Peyer's patch (tissue), 4 donors: ENCODE results near the gene UGCG. TPM values are rescaled to one million over a fixed set of nuclear protein-coding genes. Genes with fewer than 3 reads are reported as not detected.
"Not testable (repeated sequence)": the region's sequence is repeated elsewhere in the genome, so short reads cannot be mapped to it uniquely, and the experiment has no call there.

ENCODE experiments used
- DNase-seq, 3 donors: peaks; one replicate each; pipeline ENCODE4 v3.0.0-alpha.2; 2017 to 2019
- H3K27ac ChIP-seq, 4 donors: fragments of 200-600 bp; sonication (generic); one replicate each; pipeline ENCODE4 v1.5.1; 2016 to 2019
- H3K27me3 ChIP-seq, 2 donors: fragments of 200-600 bp; sonication (generic); one replicate each; pipeline ENCODE4 v1.5.1; 2019
- H3K36me3 ChIP-seq, 3 donors: fragments of 200-600 bp; sonication (generic); one replicate each; pipeline ENCODE4 v1.5.1; 2016 to 2019
- H3K4me1 ChIP-seq, 4 donors: fragments of 200-600 bp; sonication (generic); one replicate each; pipeline ENCODE4 v1.5.1; 2016 to 2019
- H3K4me3 ChIP-seq, 4 donors: fragments of 200-600 bp; sonication (generic); 1 replicate in 3 of 4; 2 replicates in 1 of 4; pipeline ENCODE4 v1.5.1; 2016 to 2019; ENCODE audit warnings: mild to moderate bottlenecking in 1 of 4
- H3K9me3 ChIP-seq, 4 donors: fragments of 200-600 bp; sonication (generic); one replicate each; pipeline ENCODE4 v1.5.1; 2016 to 2019; ENCODE audit warnings: mild to moderate bottlenecking in 1 of 4
- CTCF ChIP-seq, 6 experiments: fragments of 450-650 bp in 4 of 6; fragments of 200-600 bp in 2 of 6; sonication (generic) in 1 of 6; IDR thresholded peaks; one replicate each; pipeline ENCODE4 v1.5.1; 2017 to 2019; ENCODE audit warnings: antibody characterized with exemption in 6 of 6, mild to moderate bottlenecking in 3 of 6, moderate library complexity in 1 of 6
- POLR2A ChIP-seq, 2 donors: fragments of 450-650 bp; IDR thresholded peaks; one replicate each; pipeline ENCODE4 v1.5.1; 2017; ENCODE audit warnings: antibody characterized with exemption in 2 of 2, mild to moderate bottlenecking in 2 of 2, moderate library complexity in 2 of 2
- total RNA-seq, 4 donors: library from RNA; depleted of rRNA; stranded (reverse); fragments of >200 nt; gene quantifications; one replicate each; pipeline ENCODE4 v1.1.0, GENCODE V29; 2016

The UGCG gene
- total RNA-seq, 4 donors from 2014 or later: 35.6 to 68.5 (median 61.4) TPM

- TF ChIP-seq CTCF (IDR thresholded peaks at IDR 0.05) (no peak), POLR2A (IDR thresholded peaks at IDR 0.05) (no peak)
- Histone ChIP-seq H3K36me3 (no peaks in the 10 kb centered on the region), H3K27ac (no peak overlapping the region), H3K4me3 (no peak overlapping the region), H3K9me3 (no peaks in the 10 kb centered on the region), H3K27me3 (no peaks in the 10 kb centered on the region), H3K4me1 (peaks cover 0 to 4% (median 0%) of the 10 kb centered on the region in 4 donors)
- DNase-seq: no peak
These were observed 55.9 kb downstream of the UGCG start for GRCh38 chr9:111952559-111952958.

- Histone ChIP-seq H3K4me3 (no peak overlapping the region), H3K36me3 (no peaks in the 10 kb centered on the region), H3K27me3 (no peaks in the 10 kb centered on the region), H3K4me1 (peaks cover 0 to 13% (median 4%) of the 10 kb centered on the region in 4 donors), H3K9me3 (no peaks in the 10 kb centered on the region), H3K27ac (no peak overlapping the region)
- no peak for TF ChIP-seq CTCF (IDR thresholded peaks at IDR 0.05)
- no peak for TF ChIP-seq POLR2A (IDR thresholded peaks at IDR 0.05)
- no peak for DNase-seq
These were observed 56.8 kb downstream of the UGCG start for GRCh38 chr9:111953444-111953843.

GRCh38 chr9:111955048-111955447 is 58.4 kb downstream of the UGCG start:
- Histone ChIP-seq H3K4me3 (no peak overlapping the region), H3K4me1 (peaks cover 0 to 20% (median 5%) of the 10 kb centered on the region in 4 donors), H3K27ac (peak overlapping the region in 1 of 4 donors; percentile 4), H3K36me3 (no peaks in the 10 kb centered on the region), H3K27me3 (no peaks in the 10 kb centered on the region), H3K9me3 (no peaks in the 10 kb centered on the region)
- TF ChIP-seq POLR2A (IDR thresholded peaks at IDR 0.05) (no peak), CTCF (IDR thresholded peaks at IDR 0.05) (no peak)
- DNase-seq: no peak

GRCh38 chr9:111957856-111958631 is 61.4 kb downstream of the UGCG start:
- H3K9me3 ChIP-seq: no peaks in the 10 kb centered on the region
- H3K4me3 ChIP-seq: no peak overlapping the region
- H3K4me1 ChIP-seq: peaks cover 0 to 34% (median 6%) of the 10 kb centered on the region in 4 donors
- peak overlapping the region in 3 of 4 donors; percentile 80 to 96 (median 85) for H3K27ac ChIP-seq
- H3K27me3 ChIP-seq: no peaks in the 10 kb centered on the region
- no peaks in the 10 kb centered on the region for H3K36me3 ChIP-seq
- TF ChIP-seq CTCF (IDR thresholded peaks at IDR 0.05) (no peak), POLR2A (IDR thresholded peaks at IDR 0.05) (no peak)
- DNase-seq: no peak

GRCh38 chr9:111959468-111960359 is 63.1 kb downstream of the UGCG start:
- H3K4me3 ChIP-seq: peak overlapping the region in 1 of 4 donors; percentile 17
- no peaks in the 10 kb centered on the region for H3K36me3 ChIP-seq
- H3K27me3 ChIP-seq: no peaks in the 10 kb centered on the region
- peak overlapping the region in 3 of 4 donors; percentile 80 to 96 (median 85) for H3K27ac ChIP-seq
- TF ChIP-seq POLR2A (IDR thresholded peaks at IDR 0.05) (peak; percentile 42 to 76), CTCF (IDR thresholded peaks at IDR 0.05) (peak in 2 of 6 experiments; percentile 20 to 32)
- peak in 2 of 3 donors; percentile 80 to 85 for DNase-seq
- no peaks in the 10 kb centered on the region for H3K9me3 ChIP-seq
- peaks cover 0 to 40% (median 7%) of the 10 kb centered on the region in 4 donors for H3K4me1 ChIP-seq

- not testable (repeated sequence) for H3K9me3 ChIP-seq, H3K36me3 ChIP-seq, H3K4me3 ChIP-seq, H3K27me3 ChIP-seq
- H3K4me1 ChIP-seq: peaks cover 0 to 45% (median 9%) of the 10 kb centered on the region in 4 donors
- H3K27ac ChIP-seq: peak overlapping the region in 3 of 4 donors; percentile 80 to 96 (median 85)
- DNase-seq: peak in 1 of 3 donors; percentile 51
These were observed 63.9 kb downstream of the UGCG start for GRCh38 chr9:111960485-111960884.
